GM18505 (cell line): ENCODE measurements around the gene PRDM8.
"Not testable (repeated sequence)": the region's sequence is repeated elsewhere in the genome, so short reads cannot be mapped to it uniquely, and the experiment has no call there.

ENCODE experiments used
- ATAC-seq: cut with Tn5 transposase; IDR thresholded peaks from one replicate; pipeline ENCODE4 v1.9.1; 2021; ENCODE audit not compliant: unreplicated experiment
- POLR2A ChIP-seq: IDR thresholded peaks from 4 replicates; pipeline ENCODE4 v1.6.1; 2011; ENCODE audit warnings: borderline replicate concordance; ENCODE audit not compliant: insufficient read depth, insufficient read length; ENCODE audit errors: extremely low read depth

The PRDM8 gene

GRCh38 chr4:80235451-80235850, 38.1 kb downstream of the PRDM8 start:
- TF ChIP-seq POLR2A: no peak
- no peak for ATAC-seq

GRCh38 chr4:80237992-80238391, 40.7 kb downstream of the PRDM8 start:
- TF ChIP-seq POLR2A: no peak
- no peak for ATAC-seq

- ATAC-seq: no peak
- no peak for TF ChIP-seq POLR2A
Observed at GRCh38 chr4:80239480-80240150, 42.3 kb downstream of the PRDM8 start.

GRCh38 chr4:80240976-80241375, 43.7 kb downstream of the PRDM8 start:
- TF ChIP-seq POLR2A: no peak

GRCh38 chr4:80243274-80244018, 46.1 kb downstream of the PRDM8 start:
- ATAC-seq: no peak

More at GRCh38 chr4:80240976-80241375, 43.7 kb downstream of the PRDM8 start:
- ATAC-seq: no peak

GRCh38 chr4:80247484-80247883, 50.2 kb downstream of the PRDM8 start:
- ATAC-seq: not testable (repeated sequence)

More at GRCh38 chr4:80243274-80244018, 46.1 kb downstream of the PRDM8 start:
- no peak for TF ChIP-seq POLR2A

- ATAC-seq: no peak
- no peak for TF ChIP-seq POLR2A
Observed at GRCh38 chr4:80249144-80249543, 51.8 kb downstream of the PRDM8 start.

- no peak for ATAC-seq
- no peak for TF ChIP-seq POLR2A
Observed at GRCh38 chr4:80252427-80252826, 55.1 kb downstream of the PRDM8 start.

- no peak for TF ChIP-seq POLR2A
- no peak for ATAC-seq
Observed at GRCh38 chr4:80252953-80253352, 55.6 kb downstream of the PRDM8 start.

- no peak for TF ChIP-seq POLR2A
- ATAC-seq: no peak
Observed at GRCh38 chr4:80253510-80253909, 56.2 kb downstream of the PRDM8 start.
